Measurements from ENCODE around the gene FAHD2B.
"Not testable (repeated sequence)": the region's sequence is repeated elsewhere in the genome, so short reads cannot be mapped to it uniquely, and the experiment has no call there.

Gene FAHD2B

GRCh38 chr2:97067279-97068004, 27.2 kb downstream of the FAHD2B start:
- DNase-seq: no peak

- not testable (repeated sequence) for DNase-seq
Measured at GRCh38 chr2:97066030-97066429, 28.7 kb downstream of the FAHD2B start.

GRCh38 chr2:97062020-97062419, 32.7 kb downstream of the FAHD2B start:
- not testable (repeated sequence) for DNase-seq

DNA sequence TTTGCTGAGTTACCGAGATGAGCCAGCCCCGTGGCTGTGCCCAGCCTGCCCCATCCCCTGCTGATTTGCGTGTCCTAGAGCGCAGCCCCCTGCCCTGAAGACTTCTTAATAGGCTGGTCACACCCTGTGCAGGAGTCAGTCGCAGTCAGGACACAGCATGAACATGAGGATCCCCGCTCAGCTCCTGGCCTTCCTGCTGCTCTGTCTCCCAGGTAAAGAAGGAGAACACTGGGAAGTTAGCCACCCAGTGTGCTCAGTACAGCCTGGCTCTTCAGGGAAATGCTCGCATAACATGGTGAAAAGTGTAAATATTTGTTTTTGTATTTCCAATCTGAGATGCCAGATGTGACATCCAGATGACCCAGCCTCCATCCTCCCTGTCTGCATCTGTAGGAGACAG, 34.9 kb downstream of the FAHD2B start:
- not testable (repeated sequence) for DNase-seq

- DNase-seq: not testable (repeated sequence)
Measured at GRCh38 chr2:97056150-97056549, 38.5 kb downstream of the FAHD2B start.

DNA sequence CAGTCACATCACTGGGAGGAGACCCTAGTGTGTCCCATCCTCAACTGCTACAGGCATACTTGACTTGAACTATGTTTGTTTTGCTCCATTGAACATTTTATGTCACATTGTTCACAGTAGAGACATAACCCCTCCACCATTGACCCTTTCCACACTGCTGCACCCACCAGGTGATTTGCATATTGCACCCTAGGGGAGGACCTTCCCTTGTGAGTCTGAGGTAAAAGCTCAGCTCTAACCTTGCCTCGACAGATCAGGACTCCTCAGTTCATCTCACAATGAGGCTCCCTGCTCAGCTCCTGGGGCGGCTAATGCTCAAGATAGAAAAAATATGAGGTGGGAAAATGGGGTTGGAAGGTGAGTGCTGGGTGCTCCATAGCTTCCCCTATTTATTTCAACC, 44.6 kb downstream of the FAHD2B start:
- not testable (repeated sequence) for DNase-seq

- DNase-seq: not testable (repeated sequence)
Measured at GRCh38 chr2:97048448-97048847, 46.2 kb downstream of the FAHD2B start.

- not testable (repeated sequence) for DNase-seq
Measured at GRCh38 chr2:97046676-97047075, 48.0 kb downstream of the FAHD2B start.

GRCh38 chr2:97045895-97046499, 48.7 kb downstream of the FAHD2B start:
- not testable (repeated sequence) for DNase-seq

Data from activated CD4-positive, alpha-beta T cell treated with anti-CD3 and anti-CD28 coated beads for 4 hours (primary cell).